K562 (cell line): ENCODE data around the gene MRI1. TPM values are rescaled to one million over a fixed set of nuclear protein-coding genes. Genes with fewer than 3 reads are reported as not detected.

Experiments used
- DMBX1 ChIP-seq: fragments of 250-450 bp; sonication (Bioruptor Pico); IDR thresholded peaks from 2 replicates; pipeline ENCODE4 v1.8.0; 2022; ENCODE audit warnings: inconsistent platforms, mild to moderate bottlenecking, moderate library complexity, borderline replicate concordance
- HNRNPK ChIP-seq: fragments of 200-400 bp; formaldehyde crosslinking; IDR thresholded peaks from one replicate; pipeline ENCODE4 v1.6.1; 2018; ENCODE audit warnings: mild to moderate bottlenecking, low read depth, low read length; ENCODE audit not compliant: poor library complexity, severe bottlenecking
- MCM3 ChIP-seq: fragments of 450-650 bp; IDR thresholded peaks from 2 replicates; pipeline ENCODE4 v1.6.1; 2016
- MCM5 ChIP-seq: fragments of 450-650 bp; IDR thresholded peaks from 2 replicates; pipeline ENCODE4 v1.6.1; 2016; ENCODE audit warnings: low read depth
- POLR2AphosphoS5 ChIP-seq: IDR thresholded peaks from 2 replicates; pipeline ENCODE4 v1.6.1; 2011; ENCODE audit warnings: mild to moderate bottlenecking, low read depth, low read length, moderate library complexity; ENCODE audit not compliant: control insufficient read depth, insufficient read depth
- SIN3A ChIP-seq, 2 experiments: fragments of 150-350 bp in 1 of 2; IDR thresholded peaks; 2 replicates each; pipeline ENCODE4 v1.6.1; 2011 to 2016; ENCODE audit warnings: borderline replicate concordance in 2 of 2, low read depth in 2 of 2, low read length in 2 of 2, mild to moderate bottlenecking in 2 of 2, moderate library complexity in 2 of 2; ENCODE audit not compliant: control insufficient read depth in 1 of 2
- SREBF2 ChIP-seq: sonication (generic); formaldehyde crosslinking; IDR thresholded peaks from 2 replicates; pipeline ENCODE4 v1.4.0; 2020; ENCODE audit warnings: mild to moderate bottlenecking, missing genetic modification reagents
- SUPT5H ChIP-seq: fragments of 450-650 bp; IDR thresholded peaks from 2 replicates; pipeline ENCODE4 v1.6.1; 2016
- TAL1 ChIP-seq: fragments of 450-650 bp; IDR thresholded peaks from 2 replicates; pipeline ENCODE4 v1.6.1; 2016; ENCODE audit warnings: mild to moderate bottlenecking
- XRCC3 ChIP-seq: fragments of 450-650 bp; IDR thresholded peaks from 2 replicates; pipeline ENCODE4 v1.6.1; 2017; ENCODE audit warnings: mild to moderate bottlenecking, moderate library complexity
- ZNF174 ChIP-seq: fragments of 250-450 bp; sonication (Bioruptor Pico); IDR thresholded peaks from 2 replicates; pipeline ENCODE4 v1.4.0; 2020; ENCODE audit warnings: mild to moderate bottlenecking
- polyA plus RNA-seq, 8 experiments: library from polyadenylated mRNA; depleted of rRNA in 4 of 8; stranded (reverse) in 5 of 8; unstranded in 3 of 8; fragments of >200 nt; fragmentation: Nextera tagmentation in 2 of 8; fragmentation: Illumina TruSeq in 1 of 8; extraction: Ambion mirVana in 2 of 8; extraction: Trizol in 1 of 8; gene quantifications; 2 replicates each; pipeline versions ENCODE4 v1.2.1 to v1.2.3, GENCODE V29; 2011 to 2014; ENCODE audit warnings: inconsistent platforms in 1 of 8, missing spikeins in 1 of 8
- total RNA-seq, 7 experiments: library from RNA; depleted of rRNA in 6 of 7; stranded (reverse); fragments of >200 nt in 6 of 7; fragmentation: Illumina TruSeq in 2 of 7; extraction: Trizol in 2 of 7; gene quantifications; 2 replicates each; pipeline versions ENCODE4 v1.2.1 to v1.2.3, GENCODE V29; 2011 to 2021; ENCODE audit warnings: low replicate concordance in 1 of 7
- TF ChIP-seq, protein P1 (sequence below): fragments of 200-800 bp; sonication (Bioruptor generic); IDR thresholded peaks from 2 replicates; pipeline ENCODE4 v1.6.1; 2017; ENCODE audit warnings: missing genetic modification characterization, missing compliant biosample characterization
- TF ChIP-seq, protein P2 (sequence below): fragments of 250-450 bp; sonication (Bioruptor Pico); IDR thresholded peaks from 2 replicates; pipeline ENCODE4 v1.8.0; 2022; ENCODE audit warnings: moderate library complexity, mild to moderate bottlenecking, inconsistent platforms
- TF ChIP-seq, protein P3 (sequence below): IDR thresholded peaks from 3 replicates; pipeline ENCODE4 v1.6.1; 2011; ENCODE audit warnings: borderline replicate concordance, mild to moderate bottlenecking, moderate library complexity; ENCODE audit not compliant: insufficient read length; ENCODE audit errors: extremely low read depth
- TF ChIP-seq, protein P4 (sequence below), 3 experiments: IDR thresholded peaks in 2 of 3; conservative IDR thresholded peaks in 1 of 3; 2 replicates each; pipeline ENCODE4 v1.5.1; 2011 to 2012; ENCODE audit warnings: low read length in 3 of 3, mild to moderate bottlenecking in 3 of 3, control low read depth in 2 of 3, improper control_type of control experiment in 1 of 3, inconsistent platforms in 1 of 3, low read depth in 1 of 3, mixed read lengths in 1 of 3, moderate library complexity in 1 of 3; ENCODE audit not compliant: insufficient read depth in 2 of 3
- TF ChIP-seq, protein P5 (sequence below): sonication (generic); formaldehyde crosslinking; IDR thresholded peaks from 2 replicates; pipeline ENCODE4 v1.8.0; 2023; ENCODE audit warnings: mild to moderate bottlenecking, missing genetic modification reagents

MRI1 gene
- total and polyA plus RNA-seq, 9 of the 15 experiments (the other 6 are each of a cell fraction or from before 2014, with no cell fraction given) = 5.5 to 57.4 (median 28.2) TPM

DNA sequence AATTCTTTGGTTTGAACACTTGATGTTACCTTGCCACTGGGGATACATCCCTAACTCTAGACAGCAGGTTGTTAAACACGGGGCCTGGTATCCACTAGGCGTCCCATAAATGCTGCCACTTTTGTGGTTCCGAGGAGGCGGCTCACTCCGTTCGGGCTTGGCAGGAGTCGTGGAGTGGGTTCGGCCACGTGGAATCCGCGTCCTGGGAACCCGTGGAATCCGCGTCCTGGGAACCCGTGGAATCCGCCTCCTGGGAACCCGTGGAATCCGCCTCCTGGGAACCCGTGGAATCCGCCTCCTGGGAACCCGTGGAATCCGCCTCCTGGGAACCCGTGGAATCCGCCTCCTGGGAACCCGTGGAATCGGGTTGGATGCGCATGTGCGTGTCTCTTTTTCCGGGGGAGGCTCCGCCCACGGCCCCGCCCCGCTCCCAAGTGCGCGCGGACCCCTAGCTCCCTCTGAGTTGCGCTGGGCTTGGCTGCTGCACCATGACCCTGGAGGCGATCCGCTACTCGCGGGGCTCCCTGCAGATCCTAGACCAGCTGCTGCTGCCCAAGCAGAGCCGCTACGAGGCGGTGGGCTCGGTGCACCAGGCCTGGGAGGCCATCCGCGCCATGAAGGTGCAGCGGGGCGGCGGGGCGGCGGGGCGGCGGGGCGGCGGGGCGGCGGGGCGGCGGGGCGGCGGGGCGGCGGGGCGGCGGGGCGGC lies at the start of gene MRI1 (continued):
- TF ChIP-seq, protein P1, sequence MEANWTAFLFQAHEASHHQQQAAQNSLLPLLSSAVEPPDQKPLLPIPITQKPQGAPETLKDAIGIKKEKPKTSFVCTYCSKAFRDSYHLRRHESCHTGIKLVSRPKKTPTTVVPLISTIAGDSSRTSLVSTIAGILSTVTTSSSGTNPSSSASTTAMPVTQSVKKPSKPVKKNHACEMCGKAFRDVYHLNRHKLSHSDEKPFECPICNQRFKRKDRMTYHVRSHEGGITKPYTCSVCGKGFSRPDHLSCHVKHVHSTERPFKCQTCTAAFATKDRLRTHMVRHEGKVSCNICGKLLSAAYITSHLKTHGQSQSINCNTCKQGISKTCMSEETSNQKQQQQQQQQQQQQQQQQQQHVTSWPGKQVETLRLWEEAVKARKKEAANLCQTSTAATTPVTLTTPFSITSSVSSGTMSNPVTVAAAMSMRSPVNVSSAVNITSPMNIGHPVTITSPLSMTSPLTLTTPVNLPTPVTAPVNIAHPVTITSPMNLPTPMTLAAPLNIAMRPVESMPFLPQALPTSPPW (CRISPR knock-in tag) = peak; percentile 56
- TF ChIP-seq SIN3A (IDR thresholded peaks at IDR 0.05; ENCODE audit: borderline replicate concordance in 2 of 2, control insufficient read depth in 1 of 2, low read depth in 2 of 2, low read length in 2 of 2) (peak in 1 of 2 experiments; percentile 79; a peak in 2 of 4 replicates), XRCC3 (no peak), SREBF2 (CRISPR knock-in tag) (no peak), TAL1 (no peak), POLR2AphosphoS5 (peak; percentile 50; the same call in 1 of the 2 replicates), HNRNPK (no peak), ZNF174 (no peak), MCM3 (no peak), DMBX1 (CRISPR knock-in tag) (no peak), MCM5 (no peak), SUPT5H (0 out of 2 replicates have a peak, but pooled peaks have one; percentile 43)
- TF ChIP-seq, protein P2, sequence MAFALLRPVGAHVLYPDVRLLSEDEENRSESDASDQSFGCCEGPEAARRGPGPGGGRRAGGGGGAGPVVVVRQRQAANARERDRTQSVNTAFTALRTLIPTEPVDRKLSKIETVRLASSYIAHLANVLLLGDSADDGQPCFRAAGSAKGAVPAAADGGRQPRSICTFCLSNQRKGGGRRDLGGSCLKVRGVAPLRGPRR (CRISPR knock-in tag) = no peak
- TF ChIP-seq, protein P3, sequence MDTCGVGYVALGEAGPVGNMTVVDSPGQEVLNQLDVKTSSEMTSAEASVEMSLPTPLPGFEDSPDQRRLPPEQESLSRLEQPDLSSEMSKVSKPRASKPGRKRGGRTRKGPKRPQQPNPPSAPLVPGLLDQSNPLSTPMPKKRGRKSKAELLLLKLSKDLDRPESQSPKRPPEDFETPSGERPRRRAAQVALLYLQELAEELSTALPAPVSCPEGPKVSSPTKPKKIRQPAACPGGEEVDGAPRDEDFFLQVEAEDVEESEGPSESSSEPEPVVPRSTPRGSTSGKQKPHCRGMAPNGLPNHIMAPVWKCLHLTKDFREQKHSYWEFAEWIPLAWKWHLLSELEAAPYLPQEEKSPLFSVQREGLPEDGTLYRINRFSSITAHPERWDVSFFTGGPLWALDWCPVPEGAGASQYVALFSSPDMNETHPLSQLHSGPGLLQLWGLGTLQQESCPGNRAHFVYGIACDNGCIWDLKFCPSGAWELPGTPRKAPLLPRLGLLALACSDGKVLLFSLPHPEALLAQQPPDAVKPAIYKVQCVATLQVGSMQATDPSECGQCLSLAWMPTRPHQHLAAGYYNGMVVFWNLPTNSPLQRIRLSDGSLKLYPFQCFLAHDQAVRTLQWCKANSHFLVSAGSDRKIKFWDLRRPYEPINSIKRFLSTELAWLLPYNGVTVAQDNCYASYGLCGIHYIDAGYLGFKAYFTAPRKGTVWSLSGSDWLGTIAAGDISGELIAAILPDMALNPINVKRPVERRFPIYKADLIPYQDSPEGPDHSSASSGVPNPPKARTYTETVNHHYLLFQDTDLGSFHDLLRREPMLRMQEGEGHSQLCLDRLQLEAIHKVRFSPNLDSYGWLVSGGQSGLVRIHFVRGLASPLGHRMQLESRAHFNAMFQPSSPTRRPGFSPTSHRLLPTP = no peak
- TF ChIP-seq, protein P4, sequence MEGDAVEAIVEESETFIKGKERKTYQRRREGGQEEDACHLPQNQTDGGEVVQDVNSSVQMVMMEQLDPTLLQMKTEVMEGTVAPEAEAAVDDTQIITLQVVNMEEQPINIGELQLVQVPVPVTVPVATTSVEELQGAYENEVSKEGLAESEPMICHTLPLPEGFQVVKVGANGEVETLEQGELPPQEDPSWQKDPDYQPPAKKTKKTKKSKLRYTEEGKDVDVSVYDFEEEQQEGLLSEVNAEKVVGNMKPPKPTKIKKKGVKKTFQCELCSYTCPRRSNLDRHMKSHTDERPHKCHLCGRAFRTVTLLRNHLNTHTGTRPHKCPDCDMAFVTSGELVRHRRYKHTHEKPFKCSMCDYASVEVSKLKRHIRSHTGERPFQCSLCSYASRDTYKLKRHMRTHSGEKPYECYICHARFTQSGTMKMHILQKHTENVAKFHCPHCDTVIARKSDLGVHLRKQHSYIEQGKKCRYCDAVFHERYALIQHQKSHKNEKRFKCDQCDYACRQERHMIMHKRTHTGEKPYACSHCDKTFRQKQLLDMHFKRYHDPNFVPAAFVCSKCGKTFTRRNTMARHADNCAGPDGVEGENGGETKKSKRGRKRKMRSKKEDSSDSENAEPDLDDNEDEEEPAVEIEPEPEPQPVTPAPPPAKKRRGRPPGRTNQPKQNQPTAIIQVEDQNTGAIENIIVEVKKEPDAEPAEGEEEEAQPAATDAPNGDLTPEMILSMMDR (IDR thresholded peaks at IDR 0.05 in 2 of 3, conservative IDR thresholded peaks at IDR 0.05 in 1 of 3; ENCODE audit: insufficient read depth in 2 of 3, low read depth in 1 of 3, low read length in 3 of 3) = no peak
- TF ChIP-seq, protein P5, sequence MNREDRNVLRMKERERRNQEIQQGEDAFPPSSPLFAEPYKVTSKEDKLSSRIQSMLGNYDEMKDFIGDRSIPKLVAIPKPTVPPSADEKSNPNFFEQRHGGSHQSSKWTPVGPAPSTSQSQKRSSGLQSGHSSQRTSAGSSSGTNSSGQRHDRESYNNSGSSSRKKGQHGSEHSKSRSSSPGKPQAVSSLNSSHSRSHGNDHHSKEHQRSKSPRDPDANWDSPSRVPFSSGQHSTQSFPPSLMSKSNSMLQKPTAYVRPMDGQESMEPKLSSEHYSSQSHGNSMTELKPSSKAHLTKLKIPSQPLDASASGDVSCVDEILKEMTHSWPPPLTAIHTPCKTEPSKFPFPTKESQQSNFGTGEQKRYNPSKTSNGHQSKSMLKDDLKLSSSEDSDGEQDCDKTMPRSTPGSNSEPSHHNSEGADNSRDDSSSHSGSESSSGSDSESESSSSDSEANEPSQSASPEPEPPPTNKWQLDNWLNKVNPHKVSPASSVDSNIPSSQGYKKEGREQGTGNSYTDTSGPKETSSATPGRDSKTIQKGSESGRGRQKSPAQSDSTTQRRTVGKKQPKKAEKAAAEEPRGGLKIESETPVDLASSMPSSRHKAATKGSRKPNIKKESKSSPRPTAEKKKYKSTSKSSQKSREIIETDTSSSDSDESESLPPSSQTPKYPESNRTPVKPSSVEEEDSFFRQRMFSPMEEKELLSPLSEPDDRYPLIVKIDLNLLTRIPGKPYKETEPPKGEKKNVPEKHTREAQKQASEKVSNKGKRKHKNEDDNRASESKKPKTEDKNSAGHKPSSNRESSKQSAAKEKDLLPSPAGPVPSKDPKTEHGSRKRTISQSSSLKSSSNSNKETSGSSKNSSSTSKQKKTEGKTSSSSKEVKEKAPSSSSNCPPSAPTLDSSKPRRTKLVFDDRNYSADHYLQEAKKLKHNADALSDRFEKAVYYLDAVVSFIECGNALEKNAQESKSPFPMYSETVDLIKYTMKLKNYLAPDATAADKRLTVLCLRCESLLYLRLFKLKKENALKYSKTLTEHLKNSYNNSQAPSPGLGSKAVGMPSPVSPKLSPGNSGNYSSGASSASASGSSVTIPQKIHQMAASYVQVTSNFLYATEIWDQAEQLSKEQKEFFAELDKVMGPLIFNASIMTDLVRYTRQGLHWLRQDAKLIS = no peak
